ENCODE results near the gene LMX1B. TPM values are rescaled to one million over a fixed set of nuclear protein-coding genes. Genes with fewer than 3 reads are reported as not detected.

Gene LMX1B
- total and polyA plus RNA-seq, 7 donors = 0.01 to 0.26 (median 0.08) TPM; not detected in 1

DNA sequence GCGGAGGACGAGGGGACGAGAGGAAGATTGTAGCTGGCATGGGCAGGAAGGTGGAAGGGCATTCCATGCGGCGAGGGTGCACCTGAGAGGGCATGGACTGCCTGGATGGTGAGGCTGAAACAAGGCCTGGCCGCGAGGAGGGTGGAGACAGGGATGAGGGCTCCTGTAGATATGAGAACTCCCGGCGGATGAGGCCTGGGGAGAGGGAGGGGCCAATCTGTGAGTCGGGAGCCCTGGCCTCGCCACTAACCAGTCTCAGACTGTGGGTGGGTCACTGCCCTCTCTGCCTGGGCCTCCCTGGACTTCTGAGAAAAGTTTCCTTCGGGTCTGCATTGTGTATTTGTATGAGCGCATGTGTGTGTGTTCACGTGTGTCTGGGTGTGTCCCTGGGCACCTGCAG, 55.4 kb downstream of the LMX1B start:
- H3K4me3 ChIP-seq = no peak overlapping the region
- no peak for DNase-seq
- peaks cover 0 to 42% (median 5%) of the 10 kb centered on the region in 3 donors for H3K27me3 ChIP-seq (ENCODE audit: insufficient read depth in 3 of 3, low read length in 2 of 3)
- TF ChIP-seq, protein P1, sequence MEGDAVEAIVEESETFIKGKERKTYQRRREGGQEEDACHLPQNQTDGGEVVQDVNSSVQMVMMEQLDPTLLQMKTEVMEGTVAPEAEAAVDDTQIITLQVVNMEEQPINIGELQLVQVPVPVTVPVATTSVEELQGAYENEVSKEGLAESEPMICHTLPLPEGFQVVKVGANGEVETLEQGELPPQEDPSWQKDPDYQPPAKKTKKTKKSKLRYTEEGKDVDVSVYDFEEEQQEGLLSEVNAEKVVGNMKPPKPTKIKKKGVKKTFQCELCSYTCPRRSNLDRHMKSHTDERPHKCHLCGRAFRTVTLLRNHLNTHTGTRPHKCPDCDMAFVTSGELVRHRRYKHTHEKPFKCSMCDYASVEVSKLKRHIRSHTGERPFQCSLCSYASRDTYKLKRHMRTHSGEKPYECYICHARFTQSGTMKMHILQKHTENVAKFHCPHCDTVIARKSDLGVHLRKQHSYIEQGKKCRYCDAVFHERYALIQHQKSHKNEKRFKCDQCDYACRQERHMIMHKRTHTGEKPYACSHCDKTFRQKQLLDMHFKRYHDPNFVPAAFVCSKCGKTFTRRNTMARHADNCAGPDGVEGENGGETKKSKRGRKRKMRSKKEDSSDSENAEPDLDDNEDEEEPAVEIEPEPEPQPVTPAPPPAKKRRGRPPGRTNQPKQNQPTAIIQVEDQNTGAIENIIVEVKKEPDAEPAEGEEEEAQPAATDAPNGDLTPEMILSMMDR (IDR thresholded peaks at IDR 0.05) = no peak
- H3K9me3 ChIP-seq = no peaks in the 10 kb centered on the region
- peaks cover 5% of the 10 kb centered on the region for H3K4me1 ChIP-seq
- intact Hi-C loops (cut with DNase I) = no loop called here
- WGBS, 3 donors = 81 to 91% (median 86%) methylated on average over 14 of the region's 14 CpGs
- no peaks in the 10 kb centered on the region for H3K36me3 ChIP-seq (ENCODE audit: insufficient read depth in 1 of 2, low read depth in 1 of 2)
- no peak overlapping the region for H3K27ac ChIP-seq
- ATAC-seq = no peak

DNA sequence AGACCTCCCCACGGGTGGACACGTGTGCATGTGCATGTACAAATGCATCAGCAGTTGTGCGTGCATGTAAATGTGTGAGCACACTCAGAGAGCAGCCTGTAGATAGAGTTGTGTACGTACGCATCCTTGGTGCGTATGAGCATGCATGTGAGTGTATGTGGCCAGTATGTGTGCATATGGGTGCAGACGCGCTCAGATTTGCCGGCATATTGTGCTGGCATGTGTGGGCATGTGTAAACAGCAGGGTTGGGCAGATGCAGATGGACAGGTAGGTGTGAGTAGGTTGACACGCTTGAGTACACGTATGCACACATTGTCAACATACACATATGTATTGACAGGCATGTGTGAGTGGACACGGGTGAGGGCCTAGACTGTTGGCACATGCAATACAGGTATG, 56.5 kb downstream of the LMX1B start:
- no peak for ATAC-seq
- Histone ChIP-seq H3K9me3 (no peaks in the 10 kb centered on the region), H3K4me3 (no peak overlapping the region), H3K27ac (no peak overlapping the region), H3K27me3 (ENCODE audit: insufficient read depth in 3 of 3, low read length in 2 of 3) (peaks cover 0 to 52% (median 8%) of the 10 kb centered on the region in 3 donors), H3K36me3 (ENCODE audit: insufficient read depth in 1 of 2, low read depth in 1 of 2) (no peaks in the 10 kb centered on the region), H3K4me1 (no peaks in the 10 kb centered on the region)
- 93 to 94% (median 93%) methylated on average over 12 of the region's 12 CpGs for WGBS, 3 donors
- DNase-seq = no peak
- intact Hi-C loops (cut with DNase I) = no loop called here
- TF ChIP-seq, protein P1 (IDR thresholded peaks at IDR 0.05) = no peak

DNA sequence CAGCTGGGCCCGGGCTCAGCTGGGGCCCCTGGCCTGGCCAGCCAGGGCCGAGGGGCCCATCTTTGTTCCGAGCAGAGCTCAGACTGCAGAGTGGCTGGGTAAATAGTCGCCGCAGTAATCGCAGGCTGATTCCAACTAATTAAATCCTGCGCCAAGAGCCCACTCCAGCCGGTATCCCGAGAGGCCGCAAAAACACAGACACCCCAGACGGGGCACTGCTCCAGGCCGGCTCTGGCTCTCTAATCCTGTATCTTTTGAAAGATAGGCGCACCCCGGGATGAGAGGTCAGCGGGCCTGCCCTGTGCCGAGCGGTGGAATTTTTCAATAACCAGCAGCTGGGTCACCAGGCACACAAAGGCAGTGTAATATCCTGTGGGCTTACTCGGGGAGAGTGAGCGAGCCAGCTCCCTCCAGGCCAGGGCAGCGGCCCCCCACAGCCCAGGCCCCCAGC, 57.7 kb downstream of the LMX1B start:
- Histone ChIP-seq H3K4me3 (no peak overlapping the region), H3K27ac (no peak overlapping the region), H3K9me3 (no peaks in the 10 kb centered on the region), H3K36me3 (ENCODE audit: insufficient read depth in 1 of 2, low read depth in 1 of 2) (no peaks in the 10 kb centered on the region), H3K27me3 (ENCODE audit: insufficient read depth in 3 of 3, low read length in 2 of 3) (peaks cover 3 to 61% (median 9%) of the 10 kb centered on the region in 3 donors), H3K4me1 (no peaks in the 10 kb centered on the region)
- ATAC-seq (no peak), DNase-seq (no peak)
- intact Hi-C loops (cut with DNase I) = no loop called here
- WGBS, 3 donors = 19 to 31% (median 25%) methylated on average over 20 of the region's 20 CpGs
- TF ChIP-seq, protein P1 (IDR thresholded peaks at IDR 0.05) = no peak

DNA sequence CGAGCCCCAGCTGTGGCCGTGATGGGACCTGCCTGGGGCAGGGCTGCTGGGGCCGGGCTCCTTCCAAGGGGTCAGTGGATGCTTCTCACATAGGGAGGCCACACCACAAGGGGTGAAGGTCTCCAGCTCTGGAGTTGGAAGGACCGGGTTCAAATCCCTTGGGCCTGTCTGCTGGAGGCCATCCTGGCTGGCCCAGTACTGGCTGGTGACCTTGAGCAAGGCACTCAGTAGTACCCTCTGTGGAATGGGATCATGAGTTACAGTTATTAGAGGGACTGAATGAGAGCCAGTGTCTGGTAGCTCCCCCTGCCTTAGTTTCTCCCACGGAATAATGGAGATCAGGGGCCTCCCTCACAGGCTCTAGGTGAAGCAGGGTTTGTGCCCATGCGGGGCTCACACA, 58.3 kb downstream of the LMX1B start:
- H3K36me3 ChIP-seq (ENCODE audit: insufficient read depth in 1 of 2, low read depth in 1 of 2) = no peaks in the 10 kb centered on the region
- DNase-seq (no peak), ATAC-seq (no peak)
- H3K4me1 ChIP-seq = no peaks in the 10 kb centered on the region
- H3K4me3 ChIP-seq = no peak overlapping the region
- intact Hi-C loops (cut with DNase I) = no loop called here
- peaks cover 3 to 67% (median 12%) of the 10 kb centered on the region in 3 donors for H3K27me3 ChIP-seq (ENCODE audit: insufficient read depth in 3 of 3, low read length in 2 of 3)
- no peaks in the 10 kb centered on the region for H3K9me3 ChIP-seq
- TF ChIP-seq, protein P1 (IDR thresholded peaks at IDR 0.05) = no peak
- no peak overlapping the region for H3K27ac ChIP-seq
- 62 to 65% (median 63%) methylated on average over 6 of the region's 6 CpGs for WGBS, 3 donors

DNA sequence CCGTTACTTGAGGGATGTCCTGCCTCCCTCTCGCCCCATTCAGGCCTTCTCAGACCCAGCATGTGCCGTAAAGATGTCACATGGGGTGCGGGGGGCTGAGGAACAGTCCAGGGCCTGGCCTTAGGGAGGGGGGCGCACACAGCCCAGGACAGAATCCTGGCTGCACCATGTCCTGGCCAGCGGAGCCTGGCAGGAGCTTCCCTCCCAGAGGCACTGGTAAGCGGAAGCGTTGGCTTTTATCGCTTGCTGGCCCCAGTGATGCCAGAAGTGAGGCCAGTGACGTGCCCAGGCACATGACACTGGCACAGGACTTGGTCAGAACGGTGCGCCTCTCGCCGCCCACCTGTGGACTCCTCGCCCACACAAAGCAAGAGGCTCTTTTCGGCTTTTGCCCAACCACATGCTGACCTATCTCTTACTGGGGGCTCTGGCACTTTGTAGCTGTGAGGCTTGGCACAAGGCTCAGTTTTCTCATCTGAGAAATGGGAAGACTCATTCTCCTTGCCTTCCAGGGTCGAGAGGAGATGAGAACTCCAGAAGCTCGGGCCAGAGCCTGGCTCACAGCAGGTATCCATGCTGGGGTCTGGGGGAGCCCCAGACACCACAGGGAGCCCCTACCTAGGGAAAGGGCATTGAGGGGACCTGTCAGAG, 59.0 kb downstream of the LMX1B start:
- TF ChIP-seq, protein P1 (IDR thresholded peaks at IDR 0.05) = no peak
- intact Hi-C loops (cut with DNase I) = no loop called here
- ATAC-seq (no peak), DNase-seq (no peak)
- Histone ChIP-seq H3K27ac (no peak overlapping the region), H3K4me1 (no peaks in the 10 kb centered on the region), H3K27me3 (ENCODE audit: insufficient read depth in 3 of 3, low read length in 2 of 3) (peaks cover 3 to 70% (median 16%) of the 10 kb centered on the region in 3 donors), H3K36me3 (ENCODE audit: insufficient read depth in 1 of 2, low read depth in 1 of 2) (no peaks in the 10 kb centered on the region), H3K9me3 (no peaks in the 10 kb centered on the region), H3K4me3 (no peak overlapping the region)
- WGBS, 3 donors = 73 to 82% (median 74%) methylated on average over 18 of the region's 18 CpGs
